Measurements from ENCODE around the gene PAF1. TPM values are rescaled to one million over a fixed set of nuclear protein-coding genes. Genes with fewer than 3 reads are reported as not detected.
A peak's percentile ranks its signal among the peaks of the same experiment; 100 is the strongest.
"Not testable (repeated sequence)": the region's sequence is repeated elsewhere in the genome, so short reads cannot be mapped to it uniquely, and the experiment has no call there.

The PAF1 gene
- total RNA-seq, 1 donor from 2014 or later, result 36.7 TPM

DNA sequence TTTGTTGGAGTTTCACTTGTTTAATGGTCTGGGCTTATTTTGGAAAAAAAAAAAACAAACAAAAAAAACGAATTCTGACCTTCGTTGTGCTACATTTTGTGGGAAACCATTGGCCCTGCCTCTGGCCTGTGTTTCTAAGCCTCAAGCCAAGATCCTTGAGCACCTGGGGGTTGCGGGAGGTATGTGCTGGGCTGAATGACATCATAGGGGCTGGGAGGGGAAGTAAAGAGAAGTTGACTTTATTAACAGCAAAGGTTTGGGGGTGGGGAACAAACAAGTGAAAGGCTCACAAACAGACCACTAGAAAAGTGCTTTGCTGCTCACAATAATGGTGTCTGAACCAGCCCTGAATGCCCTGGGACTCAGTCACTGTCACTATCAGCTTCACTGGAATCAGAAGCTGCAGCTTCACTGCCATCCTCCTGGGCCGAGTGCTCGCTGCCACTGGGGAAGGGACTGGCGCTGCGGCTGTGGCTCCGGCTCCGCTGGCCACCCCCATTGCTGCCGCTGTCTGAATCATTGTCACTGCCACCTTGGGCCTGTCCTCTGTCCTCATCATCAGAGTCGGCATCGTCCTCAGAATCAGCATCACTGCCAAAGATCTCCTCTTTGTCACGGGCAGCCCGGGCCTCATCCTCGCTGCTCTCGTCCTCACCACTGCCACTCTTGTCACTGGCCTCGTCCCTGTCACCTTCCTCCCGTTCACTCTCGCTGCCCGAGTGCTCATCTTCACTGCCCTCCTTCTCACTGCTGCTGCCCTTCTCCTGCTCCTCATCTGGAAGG is 5.1 kb downstream of the PAF1 start:
- FAIRE-seq (no peak), DNase-seq (ENCODE audit: low spot score in 2 of 2) (no peak)

DNA sequence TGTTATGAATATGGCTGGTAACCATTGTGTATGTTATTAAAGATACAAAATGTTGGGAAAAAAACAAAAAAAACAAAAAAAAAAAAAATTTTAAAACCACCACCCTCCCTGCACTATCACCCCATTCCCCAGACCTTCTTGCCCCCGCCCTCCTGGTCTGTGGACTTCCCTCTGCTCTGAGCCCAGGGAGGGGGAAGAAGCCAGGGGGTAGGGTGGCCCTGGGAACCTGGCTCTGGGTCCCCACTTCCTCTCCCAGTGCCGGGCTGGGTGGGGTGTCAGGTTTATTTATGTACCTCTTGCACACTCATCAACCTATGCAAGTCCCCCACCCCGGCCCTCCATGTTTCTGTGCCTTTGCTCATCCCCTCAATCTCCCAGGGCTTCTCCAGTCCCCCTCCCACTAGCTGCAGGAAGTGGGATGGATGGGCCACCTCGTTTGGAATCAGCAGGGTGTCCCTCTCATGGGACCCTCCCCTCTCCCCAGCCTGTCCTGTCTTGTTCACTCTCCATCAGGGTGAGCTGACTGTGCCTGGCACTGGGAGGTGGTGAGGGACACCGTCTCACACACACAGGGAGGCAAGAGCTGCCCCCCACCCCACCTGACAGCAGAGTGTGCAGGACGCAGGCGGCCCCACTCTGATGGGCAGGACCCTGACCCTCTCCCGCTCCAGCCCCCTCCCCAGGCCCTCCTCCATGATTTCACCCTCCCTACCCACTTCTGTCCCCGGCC is 5.9 kb downstream of the PAF1 start:
- DNase-seq (ENCODE audit: low spot score in 2 of 2), result no peak
- no peak for FAIRE-seq

DNA sequence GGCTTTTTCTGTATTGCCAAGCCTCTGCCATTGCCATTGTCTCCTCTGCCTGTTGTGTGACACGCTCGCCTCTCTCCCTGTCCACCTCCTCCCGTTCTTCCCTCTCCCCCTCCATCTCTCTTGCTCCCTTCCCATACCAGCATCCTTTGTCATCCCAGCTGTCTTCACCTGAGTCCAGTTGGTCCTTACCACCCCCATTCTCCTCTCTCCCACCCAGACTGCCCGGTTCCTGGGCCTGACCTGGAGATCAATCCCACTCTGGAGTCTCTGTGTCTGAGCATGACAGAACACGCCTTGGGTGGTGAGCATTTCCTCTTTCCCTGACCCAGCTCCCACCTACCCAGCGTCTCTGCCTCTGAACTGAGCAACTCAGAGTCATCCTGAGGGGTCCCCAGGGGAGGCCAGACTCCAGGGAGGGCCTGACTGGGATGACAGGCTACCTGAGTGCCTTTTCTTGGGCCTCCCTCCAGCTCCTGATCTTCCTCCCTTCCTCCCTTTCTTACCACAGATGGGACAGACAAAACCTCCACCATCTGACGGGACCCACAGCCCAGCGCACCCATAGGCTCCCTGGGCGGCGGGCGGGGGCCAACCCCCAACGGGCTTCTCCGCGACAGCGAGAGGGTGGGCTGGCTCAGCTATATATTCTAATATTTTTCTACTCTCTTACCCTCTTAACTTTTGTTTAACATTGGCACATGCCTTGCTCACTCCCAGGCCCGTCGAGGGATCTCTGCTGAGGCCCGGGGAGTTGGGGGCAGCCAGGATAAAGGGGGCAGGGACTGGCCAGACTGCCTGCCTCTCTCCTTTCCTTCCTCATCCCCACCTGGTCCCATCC is 7.7 kb downstream of the PAF1 start:
- FAIRE-seq, result no peak

DNA sequence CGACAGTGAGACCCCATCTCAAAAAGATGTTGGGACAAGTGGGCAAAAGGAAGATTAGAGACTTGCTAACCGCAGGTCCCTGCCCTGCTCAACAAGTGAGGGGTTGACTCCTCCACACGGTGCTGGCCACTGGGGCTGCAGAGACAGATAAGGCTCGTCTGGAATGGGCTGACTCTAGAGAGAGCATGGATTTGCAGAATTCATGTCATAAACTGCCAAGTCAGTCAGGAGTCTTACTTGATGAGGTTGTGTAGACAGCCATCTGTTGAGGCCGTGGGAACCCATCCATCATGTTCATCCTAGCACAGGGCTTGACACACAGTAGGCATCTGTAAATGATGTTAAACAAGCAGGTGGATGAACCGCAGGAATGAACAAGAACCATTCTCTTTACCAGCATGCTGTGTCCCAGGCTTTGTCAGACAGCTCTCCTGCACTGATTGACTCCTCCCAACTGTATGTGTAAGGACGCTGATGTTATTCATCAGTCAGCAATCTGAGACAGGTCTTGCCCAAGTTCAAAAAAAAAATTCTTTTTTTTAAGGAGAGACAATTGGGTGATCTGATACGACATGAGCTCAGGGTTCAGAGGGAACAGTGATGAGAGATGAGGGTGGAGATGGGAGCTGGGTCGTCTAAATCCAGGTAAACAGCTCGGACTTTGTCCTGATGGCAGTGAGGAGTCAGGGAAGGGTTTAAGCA is 8.8 kb downstream of the PAF1 start:
- DNase-seq (ENCODE audit: low spot score in 2 of 2), result no peak
- FAIRE-seq, result no peak

More for the DNA sequence above, 7.7 kb downstream of the PAF1 start:
- no peak for DNase-seq (ENCODE audit: low spot score in 2 of 2)

DNA sequence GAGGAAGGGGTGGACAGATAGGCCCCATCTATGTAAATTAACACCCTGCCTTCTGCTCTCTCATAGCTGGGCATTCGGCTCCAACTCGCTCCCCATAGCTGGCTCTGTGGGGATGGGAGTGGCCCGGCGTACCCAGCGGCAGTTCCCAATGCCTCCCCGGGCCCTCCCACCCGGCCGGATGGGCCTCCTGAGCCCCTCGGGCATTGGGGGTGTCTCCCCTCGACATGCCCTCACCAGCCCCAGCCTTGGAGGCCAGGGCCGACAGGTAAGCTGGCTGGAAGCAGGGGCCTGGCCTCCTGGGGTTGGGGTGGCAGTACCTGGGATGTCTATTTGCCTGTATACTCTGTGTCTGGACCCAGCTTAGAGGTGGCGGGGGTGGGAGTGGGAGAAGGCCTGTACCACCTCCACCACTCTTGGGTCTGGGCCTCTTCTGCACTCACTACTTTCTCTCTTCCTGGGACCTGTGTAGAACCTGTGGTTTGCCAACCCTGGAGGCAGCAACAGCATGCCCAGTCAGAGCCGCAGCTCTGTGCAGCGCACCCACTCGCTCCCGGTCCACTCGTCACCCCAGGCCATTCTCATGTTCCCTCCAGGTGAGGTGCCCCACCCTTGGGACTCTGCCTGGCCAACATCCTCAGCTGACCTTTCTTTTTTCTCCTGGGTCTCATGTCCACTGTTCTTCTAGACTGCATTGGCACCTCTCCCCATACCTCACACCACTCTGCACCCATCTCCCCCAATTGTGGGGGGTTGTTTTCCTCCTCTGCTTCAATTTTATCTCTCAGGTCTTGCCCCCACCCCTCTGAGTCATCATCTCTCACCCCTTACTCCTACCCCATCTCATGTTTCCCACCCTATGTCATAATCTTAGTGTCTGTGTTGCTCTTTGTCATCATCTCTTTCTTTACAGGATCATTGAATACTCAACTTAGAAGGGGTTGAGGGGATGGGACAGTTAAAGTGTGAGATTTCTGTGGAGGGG is 10.1 kb downstream of the PAF1 start:
- no peak for DNase-seq (ENCODE audit: low spot score in 2 of 2)
- FAIRE-seq, result no peak

DNA sequence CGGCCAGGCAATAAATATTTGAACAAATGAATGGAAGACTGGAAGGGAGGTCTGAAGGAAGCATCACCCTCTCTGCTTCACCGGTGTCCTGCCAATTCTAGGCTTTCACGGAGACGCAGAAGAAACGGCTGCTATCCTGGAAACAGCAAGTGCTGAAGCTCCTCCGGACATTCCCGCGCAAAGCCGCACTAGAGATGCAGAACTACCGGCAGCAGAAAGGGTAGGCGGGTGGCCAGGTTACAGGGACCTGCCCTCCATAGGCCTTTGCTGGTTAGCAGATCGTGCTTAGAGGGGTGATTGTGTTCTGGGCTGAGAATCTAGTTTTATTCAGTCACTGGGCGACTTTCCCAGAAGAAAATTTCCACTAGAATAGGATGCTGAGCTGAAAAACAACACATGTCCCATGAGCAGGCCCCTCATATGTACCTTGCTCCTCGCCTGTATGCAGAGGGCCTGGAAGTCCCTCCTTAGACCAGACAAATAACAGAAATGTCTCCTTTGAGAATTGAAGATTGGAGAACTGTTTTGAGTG is 11.0 kb downstream of the PAF1 start:
- DNase-seq (ENCODE audit: low spot score in 2 of 2), result no peak
- FAIRE-seq, result no peak

DNA sequence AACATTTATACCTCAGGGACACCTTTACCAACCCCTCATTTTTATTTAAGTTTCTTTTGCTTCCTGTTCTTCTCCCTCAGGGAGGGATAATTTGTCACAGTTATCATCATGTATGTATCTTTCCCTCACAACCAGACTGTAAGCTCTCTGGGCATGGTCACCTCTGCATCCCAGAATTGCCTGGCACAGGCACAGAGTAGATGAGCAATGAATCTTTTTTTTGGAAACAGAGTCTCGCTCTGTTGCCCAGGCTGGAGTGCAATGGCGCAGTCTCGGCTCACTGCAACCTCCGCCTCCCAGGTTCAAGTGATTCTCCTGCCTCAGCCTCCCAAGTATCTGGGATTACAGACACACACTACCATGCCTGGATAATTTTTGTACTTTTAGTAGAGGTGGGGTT is 11.5 kb downstream of the PAF1 start:
- not testable (repeated sequence) for DNase-seq (ENCODE audit: low spot score in 2 of 2)

DNA sequence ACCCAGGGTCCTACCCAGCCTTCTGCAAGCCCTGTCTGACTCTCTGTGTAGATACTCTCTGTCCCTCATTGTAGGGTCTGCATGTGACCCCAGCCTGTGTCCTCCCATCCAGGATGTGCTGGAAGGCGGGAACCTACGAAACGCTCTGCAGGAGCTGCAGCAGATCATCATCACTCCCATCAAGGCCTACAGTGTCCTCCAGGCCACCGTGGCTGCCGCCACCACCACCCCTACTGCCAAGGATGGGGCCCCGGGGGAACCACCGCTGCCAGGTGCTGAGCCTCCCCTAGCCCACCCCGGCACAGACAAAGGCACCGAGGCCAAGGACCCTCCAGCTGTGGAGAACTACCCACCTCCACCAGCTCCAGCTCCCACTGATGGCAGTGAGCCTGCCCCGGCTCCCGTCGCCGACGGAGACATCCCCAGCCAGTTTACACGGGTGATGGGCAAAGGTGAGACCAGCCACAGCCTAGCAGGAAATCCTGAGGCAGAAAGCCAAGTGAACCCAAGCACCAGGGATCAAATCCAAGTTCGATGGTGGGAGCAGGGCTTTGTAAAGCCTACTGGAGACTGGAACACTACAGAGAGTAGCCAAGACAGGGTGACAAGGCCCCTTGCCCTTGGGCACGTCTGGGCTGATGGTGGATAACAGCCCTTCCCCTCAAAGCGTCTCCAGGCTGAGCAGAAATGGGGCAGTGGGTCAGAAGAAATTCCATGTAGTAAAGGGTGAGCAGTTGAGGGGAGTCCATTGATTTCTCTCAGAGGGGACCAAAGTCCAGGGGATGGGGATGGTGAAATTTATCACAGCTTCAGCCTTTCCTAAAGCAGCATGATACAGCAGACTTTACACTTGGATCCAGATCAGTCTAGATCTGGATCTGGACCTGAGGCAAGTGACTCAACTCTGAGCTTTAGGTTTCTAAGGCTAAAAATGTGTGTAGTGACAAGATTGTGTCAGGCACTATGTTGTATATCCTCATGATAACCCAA is 13.2 kb downstream of the PAF1 start:
- DNase-seq (ENCODE audit: low spot score in 2 of 2) (no peak), FAIRE-seq (no peak)

More for the DNA sequence above, 11.5 kb downstream of the PAF1 start:
- FAIRE-seq, result not testable (repeated sequence)

DNA sequence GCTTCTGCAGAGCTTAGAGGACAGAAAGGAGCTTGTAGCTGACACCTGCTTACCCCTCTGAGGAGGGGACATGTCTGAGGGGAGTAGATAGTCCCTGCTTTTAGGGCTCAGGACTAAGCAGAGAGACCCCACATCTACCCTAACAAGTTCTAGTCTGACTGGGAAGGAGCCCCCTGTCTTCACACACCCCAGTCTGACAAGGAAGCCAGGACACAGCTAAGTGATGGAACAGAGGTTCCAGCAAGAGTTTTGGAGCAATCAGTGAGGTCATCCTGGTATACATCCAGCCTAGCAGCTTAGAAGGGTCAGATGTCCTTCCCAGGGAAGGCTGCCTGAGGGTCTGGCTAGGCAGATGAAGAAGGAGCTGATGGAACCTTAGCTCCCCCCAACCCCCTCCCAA is 15.0 kb downstream of the PAF1 start:
- DNase-seq (ENCODE audit: low spot score in 2 of 2) (no peak), FAIRE-seq (no peak)

DNA sequence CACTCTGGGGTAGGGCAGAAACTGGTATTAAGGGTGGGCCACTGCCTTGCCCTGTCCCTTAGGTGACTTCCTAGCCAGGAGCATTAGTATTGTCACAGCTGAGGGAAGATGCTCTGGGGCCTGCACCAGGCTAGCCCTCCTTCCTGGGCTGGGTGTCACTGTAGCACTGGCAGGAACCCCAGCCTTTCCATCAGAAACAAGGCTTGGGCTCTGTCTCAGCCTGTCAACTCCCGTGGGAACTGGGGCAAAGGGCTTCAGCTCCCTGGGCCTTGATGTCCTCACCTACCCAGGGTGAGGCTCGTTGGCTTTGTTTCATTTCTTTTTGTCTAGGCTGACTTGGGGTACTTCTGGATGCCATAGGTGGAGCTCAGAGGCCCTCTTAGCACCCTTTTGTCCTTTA is 18.0 kb downstream of the PAF1 start:
- DNase-seq (ENCODE audit: low spot score in 2 of 2) (no peak), FAIRE-seq (no peak)

DNA sequence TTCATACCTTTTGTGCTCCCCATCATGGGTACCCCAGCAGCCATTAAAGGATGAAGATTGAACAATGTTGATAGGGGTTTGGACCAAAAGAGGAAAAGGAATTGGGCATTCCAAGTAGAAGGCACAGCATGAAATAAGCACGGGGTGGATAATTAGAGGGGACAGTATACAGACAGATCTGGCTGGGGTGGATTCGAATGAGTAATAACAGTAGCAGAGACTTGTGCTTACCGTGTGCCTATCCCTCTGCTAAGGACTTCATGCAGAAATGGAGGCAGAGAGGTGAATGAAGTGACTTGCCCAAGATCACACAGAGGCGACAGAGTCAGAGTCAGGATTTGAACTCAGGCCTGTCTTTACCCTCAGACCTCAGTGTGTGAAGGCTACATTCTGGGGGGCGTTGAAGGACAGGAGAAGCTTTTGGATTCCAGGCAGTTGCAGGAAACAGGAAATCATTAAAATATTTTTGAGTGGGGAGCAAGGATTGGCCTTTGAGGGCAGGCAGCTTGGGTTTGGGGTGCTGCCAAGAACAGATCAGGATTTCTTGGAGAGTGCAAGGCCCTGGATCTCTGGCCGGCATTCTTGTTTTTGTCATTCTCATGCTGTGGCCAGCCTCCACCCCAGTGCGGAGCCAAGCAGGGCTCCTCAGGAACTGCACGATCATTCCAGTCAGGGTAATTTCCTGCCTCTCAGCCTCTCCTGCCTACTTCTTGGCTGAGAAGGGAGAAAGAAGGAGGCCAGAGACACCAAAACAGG is 18.7 kb downstream of the PAF1 start:
- DNase-seq (ENCODE audit: low spot score in 2 of 2), result peak in 1 of 2 donors; percentile 51
- no peak for FAIRE-seq

DNA sequence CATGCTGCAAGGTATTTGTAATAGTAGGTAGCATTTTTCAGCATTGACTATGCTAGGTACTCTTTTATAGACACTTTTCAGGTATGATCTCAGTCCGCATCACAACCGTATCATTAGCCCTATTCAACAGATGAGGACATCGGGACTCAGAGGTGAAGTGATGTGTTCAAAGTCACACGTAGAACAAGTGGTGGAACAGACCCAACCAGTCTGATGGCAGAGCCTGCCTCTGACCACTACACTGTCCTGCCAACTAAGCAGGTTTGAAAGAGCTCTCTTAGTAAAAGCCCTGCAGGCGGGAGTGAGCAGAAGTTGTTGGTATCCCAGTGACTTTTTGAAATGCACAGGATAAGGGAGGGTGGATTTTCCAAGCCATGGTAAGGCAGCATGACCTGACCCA is 20.2 kb downstream of the PAF1 start:
- DNase-seq (ENCODE audit: low spot score in 2 of 2) (no peak), FAIRE-seq (no peak)

DNA sequence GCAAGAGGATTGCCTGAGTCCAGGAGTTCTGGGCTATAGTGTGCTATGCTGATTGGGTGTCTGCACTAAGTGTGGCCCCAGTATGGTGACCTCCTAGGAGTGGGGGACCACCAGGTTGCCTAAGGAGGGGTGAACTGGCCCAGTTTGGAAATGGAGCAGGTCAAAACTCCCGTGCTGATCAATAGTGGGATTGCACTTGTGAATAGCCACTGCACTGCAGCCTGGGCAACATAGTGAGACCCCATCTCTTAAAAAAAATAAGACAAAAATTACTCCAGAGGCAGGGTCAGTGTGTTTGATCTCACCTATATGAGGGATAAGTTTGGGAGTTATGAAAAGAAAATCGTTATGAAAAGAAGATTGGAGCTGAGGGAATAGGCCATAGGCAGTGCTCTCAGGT is 21.7 kb downstream of the PAF1 start:
- no peak for DNase-seq (ENCODE audit: low spot score in 2 of 2)
- no peak for FAIRE-seq

DNA sequence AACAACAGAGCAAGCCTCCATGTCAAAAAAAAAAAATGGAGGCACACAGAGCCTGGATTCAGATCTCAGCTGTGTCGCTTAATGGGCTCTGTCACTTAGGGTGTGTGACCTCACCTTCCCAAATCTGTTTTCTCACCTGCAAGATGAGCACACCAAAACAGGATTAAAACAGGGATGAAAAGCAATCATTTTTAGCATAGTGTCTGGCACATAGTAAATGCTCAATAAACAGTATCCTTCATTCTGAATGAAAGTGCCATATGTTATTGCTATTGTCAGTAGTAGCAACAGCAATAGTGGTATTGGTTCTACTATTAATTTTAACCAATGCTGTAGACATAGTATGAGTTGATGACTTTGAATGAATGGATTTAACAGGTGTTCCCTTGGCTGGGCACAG is 25.4 kb downstream of the PAF1 start:
- no peak for FAIRE-seq
- no peak for DNase-seq (ENCODE audit: low spot score in 2 of 2)

DNA sequence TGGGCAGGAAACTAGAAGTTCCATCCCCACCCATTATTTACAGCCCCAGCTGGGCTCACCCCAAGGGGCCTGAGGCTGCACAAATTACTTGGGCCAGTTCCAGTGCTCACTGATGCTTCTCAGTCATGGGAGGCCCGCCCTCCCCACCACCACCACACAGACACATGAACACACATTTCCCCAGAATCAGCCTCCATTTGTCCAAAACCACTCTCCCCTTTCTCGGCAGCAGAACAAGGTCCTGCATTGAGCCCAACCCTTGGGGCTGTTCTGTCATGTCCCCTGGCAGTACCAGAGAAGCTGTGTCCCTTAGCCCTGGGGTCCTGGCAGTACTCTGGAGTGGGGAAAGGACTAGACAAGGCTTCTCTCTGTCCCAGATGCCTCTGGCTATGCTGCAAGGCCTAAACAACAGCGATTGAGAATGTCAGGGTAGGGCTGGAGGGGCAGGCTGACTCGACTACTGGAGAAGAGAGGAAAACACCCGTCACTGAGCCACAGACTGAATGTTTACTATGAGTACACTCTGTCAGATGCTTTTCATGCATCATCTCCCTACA is 26.9 kb downstream of the PAF1 start:
- no peak for FAIRE-seq
- DNase-seq (ENCODE audit: low spot score in 2 of 2), result peak; percentile 48 to 61

Data from frontal cortex (tissue), 4 donors.